Thyroid gland (tissue), 4 donors: ENCODE results near the gene NIT2. TPM values are rescaled to one million over a fixed set of nuclear protein-coding genes. Genes with fewer than 3 reads are reported as not detected.

Experiments used
- DNase-seq, 2 donors: peaks; one replicate each; pipeline ENCODE4 v3.0.0-alpha.2; 2019
- H3K27ac ChIP-seq, 3 donors: fragments of 200-600 bp; sonication (generic); 1 replicate in 2 of 3; 2 replicates in 1 of 3; pipeline ENCODE4 v1.5.1; 2016 to 2019; ENCODE audit warnings: mild to moderate bottlenecking in 1 of 3, moderate library complexity in 1 of 3
- H3K27me3 ChIP-seq: fragments of 200-600 bp; sonication (generic); one replicate; pipeline ENCODE4 v1.5.1; 2019
- H3K36me3 ChIP-seq, 2 donors: fragments of 200-600 bp; sonication (generic); one replicate each; pipeline ENCODE4 v1.5.1; 2016 to 2019
- H3K4me1 ChIP-seq, 2 donors: fragments of 200-600 bp; sonication (generic); one replicate each; pipeline ENCODE4 v1.5.1; 2017 to 2019
- H3K4me3 ChIP-seq, 3 donors: fragments of 200-600 bp; sonication (generic); replicated peaks in 1 of 3; 1 replicate in 2 of 3; 2 replicates in 1 of 3; pipeline ENCODE4 v1.5.1; 2016; ENCODE audit warnings: mild to moderate bottlenecking in 1 of 3
- H3K9me3 ChIP-seq: fragments of 200-600 bp; sonication (generic); one replicate; pipeline ENCODE4 v1.5.1; 2017
- CTCF ChIP-seq, 6 experiments: fragments of 200-600 bp in 3 of 6; fragments of 450-650 bp in 3 of 6; sonication (generic) in 3 of 6; IDR thresholded peaks; one replicate each; pipeline ENCODE4 v1.5.1; 2016 to 2019; ENCODE audit warnings: antibody characterized with exemption in 6 of 6, mild to moderate bottlenecking in 2 of 6, inconsistent platforms in 1 of 6, moderate library complexity in 1 of 6
- POLR2A ChIP-seq, 2 donors: fragments of 450-650 bp; IDR thresholded peaks; one replicate each; pipeline ENCODE4 v1.6.1; 2017; ENCODE audit warnings: antibody characterized with exemption in 2 of 2, mild to moderate bottlenecking in 2 of 2, moderate library complexity in 1 of 2
- WGBS, 2 donors: methylation state at CpG; one replicate each; pipeline ENCODE4 v1.1.5; 2017; 5-methylcytosine and 5-hydroxymethylcytosine counted together
- intact Hi-C: fragments of 100-400 bp; cut with DNase I; formaldehyde crosslinking; loops from one replicate; pipeline ENCODE4 v1.15.1; 2023
- total RNA-seq, 4 donors: library from RNA; depleted of rRNA; stranded (reverse); fragments of >200 nt; gene quantifications; one replicate each; pipeline ENCODE4 v1.2.3, GENCODE V29; 2016

Gene NIT2
- total RNA-seq, 4 donors from 2014 or later: 38.3 to 59.3 (median 48.8) TPM

GRCh38 chr3:100297784-100298183 is 36.8 kb upstream of the NIT2 start:
- 92 to 93% methylated on average over 2 of the region's 2 CpGs for WGBS, 2 donors
- Histone ChIP-seq H3K27ac (no peak overlapping the region), H3K4me1 (no peaks in the 10 kb centered on the region), H3K9me3 (no peaks in the 10 kb centered on the region), H3K4me3 (no peak overlapping the region), H3K36me3 (peaks cover 13 to 27% of the 10 kb centered on the region in 2 donors), H3K27me3 (no peaks in the 10 kb centered on the region)
- intact Hi-C loops: no loop called here
- DNase-seq: no peak
- TF ChIP-seq POLR2A (IDR thresholded peaks at IDR 0.05): no peak
- no peak for TF ChIP-seq CTCF (IDR thresholded peaks at IDR 0.05)

GRCh38 chr3:100299016-100299415 is 35.5 kb upstream of the NIT2 start:
- H3K4me1 ChIP-seq: no peaks in the 10 kb centered on the region
- intact Hi-C loops: no loop called here
- TF ChIP-seq POLR2A (IDR thresholded peaks at IDR 0.05) (no peak), CTCF (IDR thresholded peaks at IDR 0.05) (no peak)
- H3K4me3 ChIP-seq: no peak overlapping the region
- H3K9me3 ChIP-seq: no peaks in the 10 kb centered on the region
- peaks cover 13 to 27% of the 10 kb centered on the region in 2 donors for H3K36me3 ChIP-seq
- no peak for DNase-seq
- no peaks in the 10 kb centered on the region for H3K27me3 ChIP-seq
- WGBS, 2 donors: 83 to 86% methylated on average over 4 of the region's 4 CpGs
- H3K27ac ChIP-seq: no peak overlapping the region

GRCh38 chr3:100306695-100307094 is 27.9 kb upstream of the NIT2 start:
- intact Hi-C loops: no loop called here
- Histone ChIP-seq H3K36me3 (peaks cover 3 to 11% of the 10 kb centered on the region in 2 donors), H3K27me3 (no peaks in the 10 kb centered on the region), H3K9me3 (no peaks in the 10 kb centered on the region), H3K4me3 (no peak overlapping the region), H3K4me1 (no peaks in the 10 kb centered on the region), H3K27ac (no peak overlapping the region)
- TF ChIP-seq POLR2A (IDR thresholded peaks at IDR 0.05) (no peak), CTCF (IDR thresholded peaks at IDR 0.05) (no peak)
- no peak for DNase-seq
- WGBS, 2 donors: 95% methylated on average over 1 of the region's 1 CpG

DNA sequence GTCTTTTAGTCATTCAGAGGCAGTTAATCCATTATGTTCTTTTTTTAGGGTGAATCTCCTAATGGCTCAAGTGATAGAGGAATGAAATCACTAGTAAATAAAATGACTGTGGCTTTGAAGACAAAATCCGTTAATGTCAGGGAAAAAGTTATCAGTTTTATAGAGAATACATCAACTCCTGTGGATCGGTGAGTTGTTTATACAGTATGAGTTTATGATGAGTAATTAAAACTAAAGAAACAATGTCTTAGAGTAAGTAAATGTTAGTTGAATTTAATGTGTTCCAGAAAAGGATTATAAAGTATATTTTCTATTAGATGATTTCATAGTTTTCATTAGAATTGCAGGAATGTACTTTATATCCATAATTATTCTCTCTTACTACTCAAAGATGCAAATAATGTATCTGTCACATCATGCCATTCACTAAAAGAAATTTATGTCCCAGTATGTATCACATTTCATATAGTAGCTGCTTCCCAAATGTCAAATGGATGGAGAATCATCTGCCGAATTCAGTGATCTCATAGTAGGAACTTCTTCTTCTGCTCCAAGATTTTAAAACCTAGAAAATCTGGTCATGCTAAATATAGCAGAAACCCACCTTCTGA is 24.1 kb upstream of the NIT2 start:
- H3K9me3 ChIP-seq: no peaks in the 10 kb centered on the region
- DNase-seq: no peak
- WGBS, 2 donors: 94 to 96% methylated on average over 3 of the region's 3 CpGs
- intact Hi-C loops: loop anchor here (10.0 kb wide), 1 partner anchor 284 kb away; no protein-coding TSS in a partner anchor
- no peaks in the 10 kb centered on the region for H3K27me3 ChIP-seq
- no peak overlapping the region for H3K27ac ChIP-seq
- H3K36me3 ChIP-seq: peaks cover 3 to 11% of the 10 kb centered on the region in 2 donors
- no peak overlapping the region for H3K4me3 ChIP-seq
- TF ChIP-seq CTCF (IDR thresholded peaks at IDR 0.05) (no peak), POLR2A (IDR thresholded peaks at IDR 0.05) (no peak)
- no peaks in the 10 kb centered on the region for H3K4me1 ChIP-seq

DNA sequence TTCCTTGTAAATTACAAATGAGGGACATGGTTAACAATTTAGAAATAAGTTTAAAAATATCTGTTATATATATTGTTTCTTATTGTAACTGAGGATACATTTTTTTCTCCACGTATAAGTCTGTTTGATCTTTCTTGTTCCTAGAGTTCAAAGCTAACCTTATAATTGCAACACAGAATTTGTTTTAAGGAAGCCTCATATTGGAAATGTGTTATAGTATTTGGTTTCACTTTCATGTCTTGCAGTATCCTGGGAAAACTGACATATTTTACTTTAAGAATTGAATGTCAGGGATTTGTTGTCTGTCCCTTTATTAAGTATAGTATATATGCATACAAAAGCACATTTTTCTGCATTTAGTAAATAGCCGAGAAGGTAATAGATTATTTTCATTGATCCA is 23.5 kb upstream of the NIT2 start:
- Histone ChIP-seq H3K36me3 (peaks cover 4 to 10% of the 10 kb centered on the region in 2 donors), H3K27ac (no peak overlapping the region), H3K4me1 (no peaks in the 10 kb centered on the region), H3K9me3 (no peaks in the 10 kb centered on the region), H3K27me3 (no peaks in the 10 kb centered on the region), H3K4me3 (no peak overlapping the region)
- intact Hi-C loops: loop anchor here (10.0 kb wide), 1 partner anchor 284 kb away; no protein-coding TSS in a partner anchor
- 78 to 84% methylated on average over 2 of the region's 2 CpGs for WGBS, 2 donors
- TF ChIP-seq CTCF (IDR thresholded peaks at IDR 0.05) (no peak), POLR2A (IDR thresholded peaks at IDR 0.05) (no peak)
- no peak for DNase-seq
